Sigmoid colon (tissue), 7 donors: ENCODE results near the gene RPS14. TPM values are rescaled to one million over a fixed set of nuclear protein-coding genes. Genes with fewer than 3 reads are reported as not detected.

Experiments used
- DNase-seq: peaks from one replicate; pipeline ENCODE4 v3.0.0-alpha.2; 2019
- H3K27ac ChIP-seq, 4 donors: fragments of 200-600 bp; sonication (generic); one replicate each; pipeline ENCODE4 v1.5.1; 2016 to 2019; ENCODE audit warnings: mild to moderate bottlenecking in 1 of 4
- H3K27me3 ChIP-seq, 3 donors: fragments of 200-600 bp; sonication (generic); one replicate each; pipeline ENCODE4 v1.5.1; 2019; ENCODE audit warnings: mild to moderate bottlenecking in 1 of 3
- H3K36me3 ChIP-seq, 4 donors: fragments of 200-600 bp; sonication (generic); one replicate each; pipeline ENCODE4 v1.5.1; 2016 to 2019
- H3K4me1 ChIP-seq, 4 donors: fragments of 200-600 bp; sonication (generic); one replicate each; pipeline ENCODE4 v1.5.1; 2017 to 2019
- H3K4me3 ChIP-seq, 4 donors: fragments of 200-600 bp; sonication (generic); one replicate each; pipeline ENCODE4 v1.5.1; 2017 to 2019; ENCODE audit warnings: mild to moderate bottlenecking in 2 of 4, moderate library complexity in 1 of 4
- H3K9me3 ChIP-seq, 4 donors: fragments of 200-600 bp in 3 of 4; sonication (generic) in 3 of 4; one replicate each; pipeline versions ENCODE4 v1.5.1 to v1.6.1; 2013 to 2019
- EP300 ChIP-seq, 4 donors: sonication (generic); formaldehyde crosslinking; IDR thresholded peaks; one replicate each; pipeline ENCODE4 v1.6.1; 2017; ENCODE audit warnings: antibody characterized with exemption in 4 of 4
- POLR2A ChIP-seq, 2 donors: fragments of 450-650 bp; IDR thresholded peaks; one replicate each; pipeline ENCODE4 v1.6.1; 2016; ENCODE audit warnings: antibody characterized with exemption in 2 of 2, mild to moderate bottlenecking in 2 of 2, moderate library complexity in 2 of 2
- POLR2AphosphoS5 ChIP-seq, 4 donors: sonication (generic); formaldehyde crosslinking; IDR thresholded peaks; one replicate each; pipeline ENCODE4 v1.6.1; 2017; ENCODE audit warnings: antibody characterized with exemption in 4 of 4
- WGBS, 2 donors: extraction: QIAGEN DNeasy Blood & Tissue Kit; methylation state at CpG; one replicate each; pipeline ENCODE4 v1.1.7; 2013; 5-methylcytosine and 5-hydroxymethylcytosine counted together
- intact Hi-C: fragments of 100-400 bp; cut with DNase I; formaldehyde crosslinking; loops from one replicate; pipeline ENCODE4 v1.15.1; 2023
- polyA plus RNA-seq, 3 donors: library from polyadenylated mRNA; stranded (reverse); fragments of 200-250 nt; gene quantifications; one replicate each; pipeline ENCODE4 v1.2.3, GENCODE V29; 2013
- total RNA-seq, 4 donors: library from RNA; depleted of rRNA; stranded (reverse); fragments of >200 nt; gene quantifications; one replicate each; pipeline ENCODE4 v1.1.0, GENCODE V29; 2016
- TF ChIP-seq, protein P1 (sequence below), 4 experiments: fragments of 450-650 bp in 3 of 4; fragments of 200-600 bp in 1 of 4; IDR thresholded peaks; one replicate each; pipeline ENCODE4 v1.5.1; 2016 to 2019; ENCODE audit warnings: antibody characterized with exemption in 4 of 4, mild to moderate bottlenecking in 3 of 4, moderate library complexity in 2 of 4
- donor health status: healthy with polysubstance abuse.
- donor health status: Bipolar disorder and iron deficiency.
- donor health status: healthy.

Gene RPS14
- total and polyA plus RNA-seq, 7 donors, result 3,111 to 7,878 (median 5,290) TPM

DNA sequence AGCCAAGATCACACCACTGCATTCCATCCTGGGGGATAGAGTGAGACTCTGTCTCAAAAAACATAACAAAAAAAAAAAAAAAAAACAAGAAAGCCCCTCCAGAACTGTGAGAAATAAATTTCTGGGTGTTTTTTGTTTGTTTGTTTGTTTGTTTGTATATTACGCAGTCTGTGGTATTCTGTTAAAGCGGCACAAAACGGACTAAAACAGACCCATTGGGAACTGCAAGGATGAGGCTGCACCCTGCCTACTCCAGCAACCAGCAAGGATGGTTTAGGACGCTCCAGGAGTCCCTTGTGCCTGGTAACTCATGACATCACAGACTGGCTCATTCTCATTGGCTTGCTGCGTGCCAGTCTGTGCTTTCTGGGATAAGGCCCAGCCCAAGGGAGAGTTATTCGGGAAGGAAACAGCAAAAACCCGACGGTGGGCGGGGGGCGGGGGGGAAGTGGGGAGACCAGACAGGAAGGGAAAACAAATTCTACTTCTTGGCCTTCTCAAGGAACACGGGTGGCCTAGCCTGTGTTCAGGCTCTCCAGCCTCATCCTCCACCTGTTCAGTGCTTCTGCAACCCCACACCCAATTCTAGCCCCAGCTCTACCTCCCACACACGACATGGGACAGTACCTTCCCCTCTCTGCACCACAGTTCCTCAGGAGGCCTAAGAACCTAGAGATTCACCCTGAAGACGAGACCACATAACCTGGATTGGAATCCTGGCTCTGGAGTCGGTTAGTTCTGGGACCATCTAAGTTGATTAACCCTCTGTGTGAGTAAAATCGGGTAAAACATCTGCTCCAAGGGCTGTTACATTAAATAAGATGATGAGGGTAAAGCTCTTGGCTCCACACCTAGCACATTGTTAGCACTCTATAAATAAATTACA lies 39.7 kb downstream of the RPS14 start:
- H3K4me1 ChIP-seq, result peaks cover 0 to 16% (median 7%) of the 10 kb centered on the region in 4 donors
- WGBS, 2 donors, result 6 to 7% methylated on average over 15 of the region's 15 CpGs
- no peaks in the 10 kb centered on the region for H3K27me3 ChIP-seq
- no peaks in the 10 kb centered on the region for H3K36me3 ChIP-seq
- TF ChIP-seq, protein P1, sequence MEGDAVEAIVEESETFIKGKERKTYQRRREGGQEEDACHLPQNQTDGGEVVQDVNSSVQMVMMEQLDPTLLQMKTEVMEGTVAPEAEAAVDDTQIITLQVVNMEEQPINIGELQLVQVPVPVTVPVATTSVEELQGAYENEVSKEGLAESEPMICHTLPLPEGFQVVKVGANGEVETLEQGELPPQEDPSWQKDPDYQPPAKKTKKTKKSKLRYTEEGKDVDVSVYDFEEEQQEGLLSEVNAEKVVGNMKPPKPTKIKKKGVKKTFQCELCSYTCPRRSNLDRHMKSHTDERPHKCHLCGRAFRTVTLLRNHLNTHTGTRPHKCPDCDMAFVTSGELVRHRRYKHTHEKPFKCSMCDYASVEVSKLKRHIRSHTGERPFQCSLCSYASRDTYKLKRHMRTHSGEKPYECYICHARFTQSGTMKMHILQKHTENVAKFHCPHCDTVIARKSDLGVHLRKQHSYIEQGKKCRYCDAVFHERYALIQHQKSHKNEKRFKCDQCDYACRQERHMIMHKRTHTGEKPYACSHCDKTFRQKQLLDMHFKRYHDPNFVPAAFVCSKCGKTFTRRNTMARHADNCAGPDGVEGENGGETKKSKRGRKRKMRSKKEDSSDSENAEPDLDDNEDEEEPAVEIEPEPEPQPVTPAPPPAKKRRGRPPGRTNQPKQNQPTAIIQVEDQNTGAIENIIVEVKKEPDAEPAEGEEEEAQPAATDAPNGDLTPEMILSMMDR (IDR thresholded peaks at IDR 0.05), result no peak
- peak in 1 of 4 donors; percentile 36 for TF ChIP-seq POLR2AphosphoS5 (IDR thresholded peaks at IDR 0.05)
- peak overlapping the region; percentile 73 to 83 (median 80) for H3K27ac ChIP-seq
- DNase-seq, result peak; percentile 91
- intact Hi-C loops, result no loop called here
- peak overlapping the region in 3 of 4 donors; percentile 12 to 48 (median 22) for H3K4me3 ChIP-seq
- no peaks in the 10 kb centered on the region for H3K9me3 ChIP-seq

DNA sequence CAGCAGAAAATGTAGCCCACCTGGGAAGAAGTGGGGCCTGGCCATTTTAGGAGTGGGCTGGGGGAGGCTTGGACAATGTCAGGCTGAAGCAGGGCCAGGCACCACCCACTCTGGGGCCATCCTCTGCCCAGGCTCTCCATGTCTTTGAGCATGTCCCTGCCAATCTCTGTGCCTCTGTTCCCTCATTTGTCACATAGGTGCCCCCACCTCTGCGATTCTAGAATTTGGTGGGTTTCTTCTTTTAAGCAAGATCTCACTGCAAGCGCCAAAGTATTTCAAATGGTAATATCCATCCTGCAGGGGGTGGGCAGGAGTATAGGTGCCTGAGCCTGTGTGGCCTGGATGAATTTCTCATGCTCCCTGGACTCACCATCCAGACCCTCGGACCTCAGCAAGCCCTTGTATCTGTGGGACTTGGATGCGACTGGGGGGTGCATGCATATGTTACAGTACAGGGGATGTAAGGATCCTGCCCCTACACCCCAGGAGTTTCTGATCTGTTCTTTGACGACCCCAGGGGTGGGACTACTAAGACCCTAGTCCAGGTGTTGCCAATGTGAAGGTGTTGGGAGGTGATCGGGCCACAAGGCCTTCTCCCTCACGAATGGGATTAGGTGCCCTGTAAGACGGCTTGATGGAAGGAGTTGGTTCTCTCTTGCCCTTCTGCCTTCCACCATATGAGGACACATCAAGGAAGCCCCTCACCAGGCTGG lies 41.2 kb downstream of the RPS14 start:
- WGBS, 2 donors, result 78 to 91% methylated on average over 8 of the region's 8 CpGs
- no peaks in the 10 kb centered on the region for H3K36me3 ChIP-seq
- H3K4me1 ChIP-seq, result peaks cover 0 to 16% (median 7%) of the 10 kb centered on the region in 4 donors
- intact Hi-C loops, result no loop called here
- H3K9me3 ChIP-seq, result no peaks in the 10 kb centered on the region
- TF ChIP-seq, protein P1 (IDR thresholded peaks at IDR 0.05), result no peak
- TF ChIP-seq EP300 (IDR thresholded peaks at IDR 0.05), result no peak
- TF ChIP-seq POLR2A (IDR thresholded peaks at IDR 0.05), result no peak
- TF ChIP-seq POLR2AphosphoS5 (IDR thresholded peaks at IDR 0.05), result no peak
- no peak for DNase-seq
- H3K27ac ChIP-seq, result peak overlapping the region in 3 of 4 donors; percentile 21 to 83 (median 78)
- no peak overlapping the region for H3K4me3 ChIP-seq
- H3K27me3 ChIP-seq, result no peaks in the 10 kb centered on the region

DNA sequence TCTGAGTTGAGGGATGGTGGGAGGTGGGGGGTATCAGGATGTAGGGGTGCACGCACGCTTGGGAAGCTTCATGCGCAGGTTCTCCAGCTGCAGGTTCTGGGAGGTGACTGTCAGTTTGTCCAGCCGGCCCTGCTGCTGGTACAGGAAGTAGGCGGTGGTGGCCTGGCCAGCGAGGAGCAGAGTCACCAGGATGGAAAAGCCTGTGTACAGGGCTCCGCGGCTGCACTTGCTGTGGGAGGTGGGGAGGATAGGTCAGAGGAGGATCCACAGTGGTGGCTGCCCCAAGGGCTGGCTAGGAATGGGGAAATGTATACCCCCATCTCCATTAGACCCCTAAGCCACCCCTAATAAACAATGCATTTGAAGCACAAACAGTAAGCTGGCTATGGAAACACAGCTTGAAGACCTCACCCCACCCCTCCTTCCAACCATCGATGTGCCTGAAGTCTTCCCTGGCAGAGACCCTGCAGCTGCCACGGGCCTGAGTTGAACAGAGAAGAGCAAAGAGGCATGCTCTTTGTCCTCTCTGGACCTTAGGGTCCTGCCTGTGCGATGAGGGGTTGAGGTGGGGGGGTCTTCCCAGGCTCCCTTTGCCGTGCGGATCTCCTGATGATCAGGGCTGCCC lies 42.3 kb downstream of the RPS14 start:
- intact Hi-C loops, result no loop called here
- TF ChIP-seq EP300 (IDR thresholded peaks at IDR 0.05) (no peak), POLR2AphosphoS5 (IDR thresholded peaks at IDR 0.05) (no peak), POLR2A (IDR thresholded peaks at IDR 0.05) (no peak)
- TF ChIP-seq, protein P1 (IDR thresholded peaks at IDR 0.05), result no peak
- DNase-seq, result no peak
- Histone ChIP-seq H3K27ac (peak overlapping the region in 1 of 4 donors; percentile 21), H3K4me1 (peaks cover 0 to 12% (median 7%) of the 10 kb centered on the region in 4 donors), H3K4me3 (no peak overlapping the region), H3K27me3 (no peaks in the 10 kb centered on the region), H3K9me3 (no peaks in the 10 kb centered on the region), H3K36me3 (peaks cover 0 to 8% (median 3%) of the 10 kb centered on the region in 4 donors)
- WGBS, 2 donors, result 79 to 86% methylated on average over 13 of the region's 13 CpGs

DNA sequence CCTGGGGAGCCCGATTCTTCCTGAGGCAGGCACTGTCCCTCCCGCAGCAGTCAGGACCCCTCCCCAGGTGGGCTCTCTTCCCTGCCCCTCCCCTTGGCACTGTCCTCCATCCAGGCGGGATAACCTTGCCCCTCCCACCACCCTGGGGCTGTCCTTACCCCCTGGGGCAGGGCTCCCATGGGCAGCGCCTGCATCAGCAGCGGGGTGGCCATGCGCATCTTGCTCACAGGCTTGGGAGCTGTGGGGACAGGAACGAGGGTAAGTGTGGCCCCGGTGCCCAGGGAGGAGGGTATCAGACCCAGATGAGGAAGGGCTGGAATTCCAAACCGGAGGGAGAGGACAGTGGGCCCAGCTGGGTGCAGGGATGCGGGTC lies 42.8 kb downstream of the RPS14 start:
- Histone ChIP-seq H3K4me3 (no peak overlapping the region), H3K27ac (peak overlapping the region in 1 of 4 donors; percentile 21), H3K4me1 (peaks cover 0 to 12% (median 7%) of the 10 kb centered on the region in 4 donors), H3K9me3 (no peaks in the 10 kb centered on the region), H3K36me3 (peaks cover 0 to 12% (median 3%) of the 10 kb centered on the region in 4 donors), H3K27me3 (no peaks in the 10 kb centered on the region)
- 86% methylated on average over 10 of the region's 10 CpGs for WGBS, 2 donors
- intact Hi-C loops, result no loop called here
- DNase-seq, result no peak
- TF ChIP-seq, protein P1 (IDR thresholded peaks at IDR 0.05), result no peak
- no peak for TF ChIP-seq EP300 (IDR thresholded peaks at IDR 0.05)
- no peak for TF ChIP-seq POLR2AphosphoS5 (IDR thresholded peaks at IDR 0.05)
- TF ChIP-seq POLR2A (IDR thresholded peaks at IDR 0.05), result no peak
